HG03097 (cell line): ENCODE measurements around the gene KIRREL3.

Source experiments
- ATAC-seq: cut with Tn5 transposase; IDR thresholded peaks from one replicate; pipeline ENCODE4 v1.9.1; 2021; ENCODE audit not compliant: unreplicated experiment, low FRiP score

The KIRREL3 gene

DNA sequence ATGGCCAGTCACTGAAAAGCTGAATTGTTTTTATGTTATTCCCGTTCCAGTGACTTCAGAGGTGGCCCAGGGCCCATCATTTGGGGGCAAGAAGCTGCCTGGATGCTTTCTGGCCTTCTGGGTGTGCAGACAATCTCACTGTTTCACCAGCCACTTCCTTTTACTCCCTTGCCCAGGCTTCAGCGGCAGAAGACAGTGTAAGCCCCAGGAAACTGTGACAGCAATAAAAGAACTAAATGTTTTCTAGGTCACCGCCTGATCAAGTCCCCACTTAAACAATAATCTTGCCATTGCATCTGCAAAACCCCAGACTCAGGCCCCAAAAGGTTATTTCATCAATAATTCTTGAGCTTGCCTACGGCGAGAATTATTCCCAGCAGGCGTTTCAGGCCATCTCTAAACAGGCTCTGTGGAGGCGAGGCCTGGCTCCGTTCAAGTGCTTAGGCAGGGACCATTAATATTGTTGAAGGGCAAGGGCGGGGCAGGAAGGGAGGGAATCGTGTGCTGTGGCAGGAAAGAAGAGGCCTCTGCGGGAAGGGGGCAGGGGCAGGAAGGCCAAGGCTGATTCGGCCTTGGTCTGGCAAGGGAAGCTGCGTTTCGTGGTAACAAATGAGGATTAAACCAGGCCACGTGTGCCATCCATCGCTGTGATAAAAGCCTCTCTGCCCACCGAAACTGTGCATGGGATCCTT, 252.3 kb downstream of the KIRREL3 start:
- ATAC-seq: no peak

DNA sequence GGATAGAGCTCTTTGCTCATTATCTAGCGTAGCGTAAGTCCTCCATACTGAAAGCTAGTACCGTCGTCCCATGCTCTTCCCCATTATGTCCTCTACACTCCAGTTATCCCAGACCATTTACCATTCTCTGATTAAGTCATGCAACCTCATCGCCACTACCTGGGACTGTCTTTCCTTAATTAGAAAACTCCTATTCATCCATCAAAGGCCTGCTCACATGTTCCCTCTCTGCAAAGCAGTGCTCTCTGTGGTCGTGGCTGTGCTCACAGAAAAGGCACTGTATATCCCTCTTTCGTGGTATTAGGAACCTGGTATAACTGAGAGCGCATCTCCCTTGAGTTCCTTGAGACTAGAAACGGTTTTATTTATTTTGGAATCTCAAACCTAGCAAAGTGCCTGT, 253.3 kb downstream of the KIRREL3 start:
- no peak for ATAC-seq

DNA sequence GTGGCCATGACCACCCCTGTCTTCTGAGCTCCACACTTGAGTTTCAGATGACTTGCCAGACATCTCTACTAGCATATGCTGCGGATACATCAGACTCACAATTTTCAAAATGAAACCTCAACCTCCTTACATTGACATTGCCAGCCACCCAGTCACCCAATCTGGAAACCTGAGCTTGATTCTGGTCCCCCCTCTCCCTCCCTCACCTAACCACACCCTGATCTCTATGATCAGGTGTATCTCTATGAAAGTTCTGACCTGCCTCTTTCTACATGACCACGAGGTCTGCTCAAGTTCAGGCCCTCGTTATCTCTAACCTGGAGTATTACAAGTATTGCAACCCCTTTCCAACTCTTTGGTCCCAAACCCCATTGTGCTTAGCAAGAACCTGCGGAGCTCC, 254.1 kb downstream of the KIRREL3 start:
- ATAC-seq: no peak

DNA sequence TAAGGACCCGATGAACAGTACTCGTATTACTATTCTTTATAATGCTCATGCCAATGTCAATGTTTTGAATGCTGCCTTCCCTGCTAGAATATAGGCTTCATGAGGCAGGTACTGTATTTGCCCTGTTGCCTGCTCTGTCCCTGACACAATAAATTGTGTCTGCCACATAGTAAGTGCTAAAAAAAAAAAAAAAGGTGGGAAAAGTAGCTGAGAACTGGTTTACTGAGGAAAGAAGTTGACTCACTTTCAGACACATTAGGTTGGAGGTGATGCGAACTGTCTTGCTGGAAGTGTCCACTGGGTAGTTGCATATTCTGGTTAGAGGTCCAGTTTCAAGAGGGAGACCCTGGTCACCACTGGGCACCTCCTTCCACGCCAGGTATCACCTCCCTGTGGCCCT, 255.9 kb downstream of the KIRREL3 start:
- no peak for ATAC-seq

DNA sequence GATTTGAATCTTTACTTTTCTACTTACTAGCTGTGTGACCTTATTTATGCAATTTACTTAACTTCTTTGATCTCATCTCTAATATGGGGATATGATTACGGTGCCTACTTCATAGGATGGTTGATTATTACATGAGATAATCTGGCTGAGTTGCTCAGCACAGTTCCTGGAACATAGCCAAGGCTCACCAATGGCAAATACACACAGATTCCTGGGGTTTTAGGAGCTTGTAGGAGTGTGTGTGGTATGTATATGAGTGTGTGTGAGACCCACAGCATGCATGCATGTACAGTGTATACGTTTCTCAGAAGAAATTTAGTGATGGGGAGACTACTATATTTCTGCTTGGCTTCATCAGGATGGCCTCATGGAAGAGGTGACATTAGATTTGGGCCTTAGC, 256.9 kb downstream of the KIRREL3 start:
- no peak for ATAC-seq

DNA sequence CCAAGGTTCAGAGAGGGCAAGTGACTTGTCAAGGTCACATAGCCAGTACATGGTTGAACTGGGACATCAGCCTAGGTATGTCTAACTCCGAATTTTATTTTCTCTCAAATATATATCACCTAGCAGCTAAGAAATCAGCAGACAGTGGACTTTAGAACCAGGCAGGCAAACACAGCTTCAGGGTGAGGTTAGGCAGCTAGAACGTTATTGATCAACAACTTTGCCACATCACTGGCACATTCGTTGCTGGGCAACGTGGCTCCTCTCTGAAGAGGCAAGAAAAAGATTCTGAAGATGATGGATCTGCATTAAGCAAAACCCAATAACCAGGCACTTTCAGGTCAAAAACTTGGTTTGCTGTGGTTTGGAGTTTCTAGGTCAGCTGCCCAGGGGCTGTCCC, 258.0 kb downstream of the KIRREL3 start:
- ATAC-seq: no peak

DNA sequence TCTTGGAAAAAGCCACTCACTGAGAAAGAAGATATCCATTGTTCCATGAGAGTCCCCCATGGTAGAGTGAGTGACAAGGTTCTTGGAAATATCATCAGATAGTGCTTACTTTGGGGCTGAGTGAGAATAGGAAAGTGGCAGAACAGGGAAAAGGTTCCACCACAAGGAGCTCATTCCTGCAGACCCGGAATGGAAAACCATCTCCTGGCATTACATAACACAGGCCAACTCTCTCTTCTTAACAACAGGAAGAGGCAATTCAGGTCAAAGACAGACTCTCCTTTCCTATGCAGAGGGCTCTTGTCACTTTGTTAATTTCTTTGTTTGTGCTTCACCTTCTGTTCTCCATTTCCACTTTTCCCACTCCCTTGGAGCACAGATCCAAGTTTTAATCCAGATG, 259.7 kb downstream of the KIRREL3 start:
- ATAC-seq: no peak

DNA sequence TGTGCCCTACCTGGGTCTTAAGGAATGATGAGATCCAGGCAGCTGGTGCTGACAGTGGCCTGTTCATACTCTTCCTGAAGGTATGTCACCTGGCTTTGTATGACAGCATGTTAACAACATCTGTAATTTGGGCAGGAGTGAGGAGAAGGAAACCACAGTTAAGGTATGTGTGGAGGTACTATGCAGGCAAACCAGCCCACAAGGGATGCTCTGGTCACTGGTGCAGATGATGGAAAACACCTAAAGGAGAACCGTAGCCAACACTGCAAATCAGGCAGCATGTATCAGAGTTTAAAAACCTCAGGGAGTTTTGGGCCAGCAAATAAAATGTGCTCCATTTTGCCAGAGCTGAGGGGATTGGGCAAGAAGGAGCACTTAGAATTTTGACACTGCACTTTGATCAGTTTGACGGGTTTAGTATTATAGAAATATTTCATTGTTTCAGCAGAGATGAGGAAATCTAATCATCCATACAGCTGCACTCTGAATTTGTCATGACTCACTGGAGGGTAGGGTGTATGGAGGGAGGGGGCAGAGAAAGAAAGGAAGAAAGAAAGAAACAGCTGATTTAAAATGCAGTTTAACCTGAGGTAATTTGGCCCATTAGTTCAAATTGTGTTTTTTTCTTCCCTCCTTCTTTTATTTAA, 260.9 kb downstream of the KIRREL3 start:
- ATAC-seq: no peak

DNA sequence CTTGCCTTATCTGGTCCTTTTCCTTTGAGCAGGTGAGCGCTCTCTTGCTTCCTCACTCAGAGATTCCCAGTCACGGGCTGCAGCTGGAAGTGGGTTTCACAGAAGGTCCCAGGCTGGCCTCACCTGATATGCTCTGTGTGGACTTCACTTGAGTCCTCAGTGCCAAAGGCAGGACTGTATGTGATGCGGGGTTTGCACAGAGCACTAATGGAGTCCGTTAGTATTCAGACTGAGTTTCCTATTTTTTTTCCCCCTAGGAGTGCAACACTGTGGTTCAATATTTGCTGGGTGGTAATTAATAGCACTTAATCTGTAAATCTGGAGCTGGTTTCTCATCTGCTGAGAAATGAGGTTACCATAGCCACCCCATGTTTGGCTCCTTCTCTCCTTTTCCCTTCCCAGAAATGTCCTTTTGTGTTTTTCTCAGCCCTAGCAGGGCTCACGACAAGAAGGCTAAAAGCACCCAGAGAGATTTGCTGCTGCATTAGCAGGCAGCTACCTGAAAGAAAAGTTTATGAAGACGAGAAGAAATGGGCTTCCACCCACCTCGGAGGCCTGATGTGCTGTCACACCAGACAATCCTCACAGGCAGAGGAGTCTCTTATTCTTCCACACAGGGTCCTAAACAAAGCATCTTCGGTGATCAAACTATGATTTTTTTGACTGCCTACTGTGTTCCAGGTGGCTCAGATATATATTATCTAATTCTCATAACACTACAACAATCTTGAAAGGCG, 262.1 kb downstream of the KIRREL3 start:
- ATAC-seq: no peak

DNA sequence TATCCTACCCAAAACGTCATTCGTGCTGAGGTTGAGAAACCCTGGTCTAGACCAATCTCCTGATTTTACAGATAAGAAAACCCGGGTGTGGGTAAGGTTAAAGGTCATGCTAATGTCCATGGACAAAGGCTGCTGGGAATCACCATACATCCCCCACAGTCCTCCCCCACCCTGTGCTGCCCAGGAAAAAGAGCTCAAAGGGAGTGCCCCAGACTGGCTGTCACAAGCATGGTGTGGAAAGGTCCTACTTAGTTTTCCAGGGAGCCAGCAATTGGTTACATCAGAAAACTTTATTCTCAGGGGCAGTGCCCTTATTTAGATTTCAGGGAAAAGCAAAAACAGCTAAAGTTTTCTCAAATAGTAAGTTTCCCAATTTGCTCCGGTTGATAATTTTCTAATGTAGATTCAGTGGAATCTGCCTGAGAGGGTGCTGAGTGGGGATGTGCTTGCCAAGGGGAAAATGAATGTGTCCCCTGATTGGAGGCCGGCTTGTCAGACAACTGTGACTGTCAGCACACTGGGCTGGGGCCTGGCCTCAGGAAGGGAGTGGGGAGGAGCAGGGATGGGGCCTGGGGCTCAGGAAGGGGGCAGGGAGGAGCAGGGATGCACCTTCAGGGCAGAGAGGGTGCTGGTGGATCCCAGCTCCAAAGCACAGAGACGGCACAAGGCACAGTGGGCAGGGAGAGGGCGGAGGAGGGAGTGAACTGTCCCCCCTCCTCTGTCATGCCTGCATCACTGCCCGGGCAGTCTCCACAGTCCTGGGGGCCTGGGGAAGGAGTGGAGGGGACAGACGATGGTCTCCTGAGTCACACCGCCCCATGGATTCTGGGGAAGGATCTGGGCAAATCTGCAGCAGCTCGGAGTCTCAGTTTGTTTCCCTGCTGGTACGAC, 263.6 kb downstream of the KIRREL3 start:
- no peak for ATAC-seq

DNA sequence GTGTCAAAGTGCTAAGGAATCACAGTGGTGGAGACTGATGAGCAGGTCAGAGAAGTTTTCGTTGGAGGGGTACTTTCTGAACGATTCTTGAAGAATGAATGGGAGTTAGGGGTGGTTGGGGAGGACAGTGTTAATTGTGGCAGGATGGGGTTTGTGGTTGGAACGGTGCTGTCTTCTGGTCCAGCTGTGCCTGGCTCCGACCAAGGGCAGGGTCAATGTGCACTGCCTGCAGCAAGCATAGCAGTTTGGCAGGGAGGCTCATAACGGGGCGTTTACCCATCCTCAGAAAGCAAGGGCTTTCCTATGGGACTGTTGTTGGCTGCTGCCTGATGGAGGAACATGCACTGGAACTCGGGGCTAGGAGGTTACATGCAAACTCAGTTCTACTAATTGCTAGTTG, 265.8 kb downstream of the KIRREL3 start:
- ATAC-seq: no peak

DNA sequence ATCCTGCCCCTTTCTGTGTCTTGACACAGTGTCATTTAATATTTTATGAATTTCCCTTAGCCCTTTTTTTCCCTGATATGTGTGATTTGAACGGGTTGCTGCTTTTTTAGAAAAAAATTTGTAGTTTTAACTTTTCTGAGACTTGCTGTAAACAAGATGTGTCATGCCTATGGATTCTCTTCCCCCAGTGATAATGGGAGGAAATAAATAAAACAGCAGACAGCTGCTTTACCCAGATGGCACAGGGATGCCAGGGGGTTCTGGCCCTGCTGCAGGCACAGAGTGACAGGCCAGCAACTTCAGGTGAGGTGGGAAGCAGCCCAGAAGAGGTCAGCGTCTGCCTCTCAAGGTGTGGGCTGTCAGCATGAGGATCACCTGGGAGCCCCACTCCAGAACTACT, 266.9 kb downstream of the KIRREL3 start:
- no peak for ATAC-seq

DNA sequence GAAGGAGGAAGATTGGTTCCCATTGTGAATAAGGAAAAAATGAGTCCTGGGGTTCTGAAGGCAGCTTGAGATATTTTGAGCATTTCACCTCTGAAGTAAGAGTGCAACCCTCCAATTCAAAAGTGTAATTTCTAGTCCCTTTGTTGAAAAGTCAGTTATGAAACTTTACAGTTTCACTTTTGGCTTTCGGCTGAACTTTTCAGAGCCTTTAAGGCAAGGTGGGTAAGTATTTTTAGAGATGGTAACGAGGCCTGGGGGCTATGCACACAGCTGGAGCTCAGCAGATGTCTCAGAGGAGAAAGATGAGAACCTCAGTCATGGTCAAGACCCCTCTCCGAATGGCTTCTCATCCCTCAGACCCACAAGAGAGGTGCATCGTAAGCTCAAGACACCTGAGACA, 267.6 kb downstream of the KIRREL3 start:
- ATAC-seq: no peak

DNA sequence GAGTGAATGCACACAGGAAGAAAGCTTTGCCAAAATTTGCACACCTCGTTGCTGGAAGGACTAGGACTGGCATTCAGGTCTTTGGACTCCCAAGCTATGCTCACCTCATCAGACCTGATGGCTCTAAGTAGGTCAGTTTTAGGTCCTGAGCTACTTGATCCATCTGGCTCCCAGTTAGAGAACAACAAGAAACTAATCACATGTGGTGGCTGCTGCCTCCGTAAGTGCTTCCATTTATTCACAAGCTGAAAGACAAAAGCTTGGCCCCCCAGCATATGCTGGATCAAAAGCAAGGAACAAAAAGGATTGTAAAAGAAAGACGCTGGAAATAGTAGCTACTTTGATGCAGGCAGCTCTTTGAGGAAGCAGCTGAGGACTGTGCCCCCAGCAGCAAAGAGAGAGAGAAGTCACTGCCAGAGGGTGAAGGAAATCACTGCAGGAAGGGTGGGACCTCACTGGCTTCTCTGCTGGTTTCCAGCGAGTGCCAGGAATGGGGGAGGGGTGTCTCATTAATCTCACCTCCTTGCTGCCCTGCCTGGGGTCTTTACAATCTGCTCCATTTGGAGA, 268.9 kb downstream of the KIRREL3 start:
- ATAC-seq: no peak

DNA sequence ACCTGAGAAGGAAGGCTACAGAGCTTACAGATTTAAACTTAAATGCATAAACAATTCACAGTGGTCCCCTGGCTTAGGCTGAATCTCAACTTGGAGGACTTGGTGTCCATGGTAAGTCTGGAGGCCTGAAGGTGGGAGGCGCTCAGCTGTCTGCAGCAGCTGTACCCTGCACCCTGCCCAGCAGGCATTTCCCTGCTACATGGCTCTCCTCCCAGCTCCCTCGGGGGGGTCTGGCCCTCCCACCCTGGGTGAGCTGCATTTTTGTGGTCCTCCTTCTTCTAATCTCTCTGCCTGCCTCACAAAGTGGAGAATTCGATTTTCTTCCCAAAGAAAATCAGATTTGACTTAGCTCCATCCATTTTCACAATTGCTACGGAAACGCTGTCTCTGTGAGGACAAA, 273.2 kb downstream of the KIRREL3 start:
- no peak for ATAC-seq

DNA sequence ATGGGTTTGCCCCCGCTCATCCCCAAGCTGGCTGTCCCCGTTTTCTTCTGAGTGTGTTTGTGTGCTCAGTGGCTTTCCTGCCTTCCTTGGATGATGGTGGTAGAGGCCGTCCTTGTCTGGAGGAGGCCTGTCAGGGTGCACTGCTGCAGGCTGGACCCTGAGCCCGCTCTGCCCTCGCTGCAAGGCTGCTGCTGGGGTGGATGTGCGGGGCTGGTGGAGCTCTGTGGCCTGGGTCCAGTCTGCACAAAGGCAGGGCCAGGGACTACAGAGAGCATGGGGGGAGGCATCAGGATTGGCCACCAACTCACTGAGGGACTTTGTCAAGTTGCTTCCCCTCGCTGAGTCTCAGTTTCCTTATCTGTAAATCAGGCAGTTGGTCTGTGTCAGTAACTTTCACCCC, 275.0 kb downstream of the KIRREL3 start:
- no peak for ATAC-seq

DNA sequence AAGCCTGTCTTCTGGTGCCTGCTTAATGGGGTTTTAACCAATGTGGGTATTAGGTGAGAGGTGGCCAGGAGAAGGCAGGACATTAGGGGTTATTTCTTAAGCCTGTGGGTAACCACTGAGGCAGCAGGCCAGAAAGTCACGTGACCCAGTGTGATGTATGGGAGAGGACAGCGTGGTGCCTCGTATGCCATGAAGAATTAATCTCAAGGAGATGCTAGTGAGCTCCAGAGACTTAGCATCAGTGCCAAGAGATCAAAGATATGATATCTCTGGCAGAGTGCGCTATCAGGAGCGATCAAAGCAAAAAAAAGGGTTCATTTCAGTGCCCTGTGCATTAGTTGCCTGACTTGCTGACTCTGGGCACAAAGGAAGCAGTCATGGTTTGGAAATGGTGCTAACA, 275.5 kb downstream of the KIRREL3 start:
- ATAC-seq: no peak

DNA sequence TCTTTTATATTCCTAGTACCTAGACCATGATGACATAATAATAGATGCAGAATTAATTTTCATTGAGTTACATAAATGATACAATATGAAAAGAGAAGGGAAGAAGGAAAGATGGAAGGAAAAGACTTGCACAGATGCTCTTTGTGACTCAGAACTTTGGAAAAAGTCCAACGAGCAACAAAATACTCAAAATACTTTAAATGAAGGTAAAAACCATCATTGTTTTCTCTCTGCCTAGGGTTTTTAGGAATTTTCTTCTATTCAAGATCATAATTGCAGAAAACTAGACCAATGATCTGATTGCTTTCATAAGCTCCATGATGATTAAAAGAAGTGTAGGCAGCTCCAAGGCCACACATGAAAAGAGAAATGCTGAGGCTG, 276.9 kb downstream of the KIRREL3 start:
- ATAC-seq: no peak

DNA sequence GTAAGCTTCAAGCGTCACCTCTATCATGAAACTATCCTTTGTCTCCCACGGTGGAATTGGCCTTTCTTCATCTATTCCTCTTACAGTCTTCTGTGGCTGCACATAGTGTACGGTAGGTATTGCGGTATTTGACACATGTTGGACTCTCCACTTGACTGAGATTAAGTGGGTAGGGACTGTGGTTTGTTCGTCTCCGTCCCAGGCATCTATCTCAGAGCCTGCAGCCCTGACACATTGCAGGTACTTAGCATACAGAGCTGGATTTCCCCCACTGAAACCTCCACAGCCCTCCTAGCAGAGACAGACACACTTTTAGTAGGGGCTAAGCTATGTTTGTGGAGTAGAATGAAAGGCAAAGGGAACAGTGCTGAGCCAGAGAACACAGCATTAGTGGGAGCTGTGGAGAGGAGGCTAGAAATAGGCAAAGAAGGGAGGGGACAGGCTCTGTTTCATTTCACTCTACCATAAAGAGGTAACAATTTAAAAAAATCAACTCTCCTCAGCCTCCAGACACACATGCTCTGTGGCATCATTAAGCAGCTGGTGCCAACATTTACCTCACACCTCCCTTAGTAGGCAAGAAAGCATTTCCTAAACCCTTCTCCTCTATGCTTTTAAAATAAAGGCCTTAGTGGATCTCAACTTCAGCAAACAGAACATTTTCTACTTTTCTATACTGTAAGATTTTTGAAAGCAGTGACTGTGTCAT, 277.5 kb downstream of the KIRREL3 start:
- no peak for ATAC-seq
